ENCODE results near the gene CAMSAP2.

DNA sequence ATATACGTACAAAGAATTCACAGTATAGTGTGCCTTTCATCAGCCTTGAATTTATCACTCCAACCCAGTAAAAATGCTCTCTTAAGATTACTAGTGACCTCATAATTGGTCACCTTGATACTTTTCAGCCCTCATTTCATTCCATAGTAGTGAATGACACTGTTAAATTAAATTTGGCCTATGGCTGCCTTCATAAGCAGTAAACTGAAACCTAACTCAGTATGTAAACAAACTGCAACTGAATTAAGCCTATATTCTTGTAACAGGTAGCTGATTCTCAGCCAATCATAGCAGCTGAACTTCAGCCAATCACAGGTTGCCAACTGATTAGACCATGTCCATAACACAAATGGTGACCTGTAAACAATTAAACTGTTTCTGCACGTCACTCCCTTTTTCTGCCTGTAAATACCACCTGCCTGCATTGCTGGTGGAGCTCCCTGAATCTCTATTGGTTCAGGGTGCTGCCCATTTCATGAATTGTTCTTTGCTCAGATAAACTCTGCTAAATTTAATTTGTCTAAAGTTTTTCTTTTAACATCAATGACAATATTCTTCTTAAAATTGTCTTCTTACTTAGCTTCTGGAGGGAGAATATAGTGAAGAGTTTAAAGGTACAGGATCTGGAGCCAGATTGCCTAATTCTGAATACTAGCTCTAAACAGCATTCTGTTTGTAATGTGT is 24.0 kb upstream of the CAMSAP2 start:
- TF ChIP-seq ZNF341 (tag by site-specific recombination; IDR thresholded peaks at IDR 0.05; ENCODE audit: low read depth) (no peak), YY1 (tag by site-specific recombination; IDR thresholded peaks at IDR 0.05) (no peak), ZNF184 (tag by site-specific recombination; IDR thresholded peaks at IDR 0.05) (no peak), ZNF24 (tag by site-specific recombination; IDR thresholded peaks at IDR 0.05) (no peak), ZFP69B (tag by site-specific recombination; IDR thresholded peaks at IDR 0.05) (no peak), ZNF214 (tag by site-specific recombination; IDR thresholded peaks at IDR 0.05; ENCODE audit: borderline replicate concordance) (no peak), ZNF146 (tag by site-specific recombination; IDR thresholded peaks at IDR 0.05) (no peak)
- TF ChIP-seq, protein P1, sequence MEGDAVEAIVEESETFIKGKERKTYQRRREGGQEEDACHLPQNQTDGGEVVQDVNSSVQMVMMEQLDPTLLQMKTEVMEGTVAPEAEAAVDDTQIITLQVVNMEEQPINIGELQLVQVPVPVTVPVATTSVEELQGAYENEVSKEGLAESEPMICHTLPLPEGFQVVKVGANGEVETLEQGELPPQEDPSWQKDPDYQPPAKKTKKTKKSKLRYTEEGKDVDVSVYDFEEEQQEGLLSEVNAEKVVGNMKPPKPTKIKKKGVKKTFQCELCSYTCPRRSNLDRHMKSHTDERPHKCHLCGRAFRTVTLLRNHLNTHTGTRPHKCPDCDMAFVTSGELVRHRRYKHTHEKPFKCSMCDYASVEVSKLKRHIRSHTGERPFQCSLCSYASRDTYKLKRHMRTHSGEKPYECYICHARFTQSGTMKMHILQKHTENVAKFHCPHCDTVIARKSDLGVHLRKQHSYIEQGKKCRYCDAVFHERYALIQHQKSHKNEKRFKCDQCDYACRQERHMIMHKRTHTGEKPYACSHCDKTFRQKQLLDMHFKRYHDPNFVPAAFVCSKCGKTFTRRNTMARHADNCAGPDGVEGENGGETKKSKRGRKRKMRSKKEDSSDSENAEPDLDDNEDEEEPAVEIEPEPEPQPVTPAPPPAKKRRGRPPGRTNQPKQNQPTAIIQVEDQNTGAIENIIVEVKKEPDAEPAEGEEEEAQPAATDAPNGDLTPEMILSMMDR (tag by site-specific recombination; IDR thresholded peaks at IDR 0.05): no peak
- TF ChIP-seq, protein P2, sequence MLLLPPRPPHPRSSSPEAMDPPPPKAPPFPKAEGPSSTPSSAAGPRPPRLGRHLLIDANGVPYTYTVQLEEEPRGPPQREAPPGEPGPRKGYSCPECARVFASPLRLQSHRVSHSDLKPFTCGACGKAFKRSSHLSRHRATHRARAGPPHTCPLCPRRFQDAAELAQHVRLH (tag by site-specific recombination; IDR thresholded peaks at IDR 0.05): no peak
- TF ChIP-seq, protein P3, sequence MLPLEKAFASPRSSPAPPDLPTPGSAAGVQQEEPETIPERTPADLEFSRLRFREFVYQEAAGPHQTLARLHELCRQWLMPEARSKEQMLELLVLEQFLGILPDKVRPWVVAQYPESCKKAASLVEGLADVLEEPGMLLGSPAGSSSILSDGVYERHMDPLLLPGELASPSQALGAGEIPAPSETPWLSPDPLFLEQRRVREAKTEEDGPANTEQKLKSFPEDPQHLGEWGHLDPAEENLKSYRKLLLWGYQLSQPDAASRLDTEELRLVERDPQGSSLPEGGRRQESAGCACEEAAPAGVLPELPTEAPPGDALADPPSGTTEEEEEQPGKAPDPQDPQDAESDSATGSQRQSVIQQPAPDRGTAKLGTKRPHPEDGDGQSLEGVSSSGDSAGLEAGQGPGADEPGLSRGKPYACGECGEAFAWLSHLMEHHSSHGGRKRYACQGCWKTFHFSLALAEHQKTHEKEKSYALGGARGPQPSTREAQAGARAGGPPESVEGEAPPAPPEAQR (tag by site-specific recombination; IDR thresholded peaks at IDR 0.05): no peak
